GM19324 (cell line): ENCODE measurements around the gene CRIP1.

Experiments used
- ATAC-seq: cut with Tn5 transposase; IDR thresholded peaks from one replicate; pipeline ENCODE4 v1.9.1; 2021; ENCODE audit warnings: mild to moderate bottlenecking, moderate library complexity; ENCODE audit not compliant: unreplicated experiment, low FRiP score

The CRIP1 gene, protein sequence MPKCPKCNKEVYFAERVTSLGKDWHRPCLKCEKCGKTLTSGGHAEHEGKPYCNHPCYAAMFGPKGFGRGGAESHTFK

DNA sequence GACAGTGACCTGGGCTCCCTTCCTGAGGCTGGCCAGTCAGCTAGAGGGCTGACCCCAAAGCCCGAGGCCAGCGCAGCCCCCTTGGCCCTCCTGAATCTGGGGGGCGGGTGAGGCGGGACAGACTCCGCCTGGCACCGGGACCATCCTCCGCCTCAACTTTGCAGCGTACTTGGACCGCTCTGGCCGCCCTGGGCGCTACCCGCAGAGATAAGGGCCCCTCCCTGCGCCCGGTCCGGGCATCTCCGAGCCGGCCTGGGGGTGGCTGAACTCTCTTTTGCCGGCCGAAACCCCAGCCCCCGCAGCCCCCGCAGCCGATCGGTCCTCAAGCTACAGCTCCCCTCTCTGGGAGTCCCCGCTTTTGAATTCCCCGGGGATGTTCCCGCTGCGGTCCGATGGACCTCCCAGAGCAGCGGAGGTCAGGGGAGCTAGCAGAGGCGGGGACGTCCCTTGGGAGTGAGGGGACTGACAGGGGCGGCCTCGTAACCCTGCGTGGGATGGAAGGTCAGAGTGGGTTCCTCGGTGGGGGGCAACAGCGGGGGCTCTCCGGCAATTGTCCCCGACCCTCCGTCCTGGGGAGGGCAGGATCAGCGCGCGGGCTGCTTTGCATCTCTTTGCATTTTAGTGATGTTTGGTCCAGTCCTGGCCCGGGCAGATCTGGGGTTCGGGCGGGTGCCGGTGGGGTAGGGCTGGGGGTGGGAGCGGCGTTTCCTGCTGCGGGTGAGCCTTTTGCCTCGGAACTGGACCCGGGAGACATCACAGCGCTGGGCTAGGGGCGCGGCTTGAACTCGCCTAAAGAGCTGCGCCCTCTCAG lies at the start of gene CRIP1:
Gene CRIP1, plus strand, starts transcription at position 724 of the 811 bp plus-strand sequence. CDS start 374 bp downstream, outside the sequence.
- no peak for ATAC-seq

DNA sequence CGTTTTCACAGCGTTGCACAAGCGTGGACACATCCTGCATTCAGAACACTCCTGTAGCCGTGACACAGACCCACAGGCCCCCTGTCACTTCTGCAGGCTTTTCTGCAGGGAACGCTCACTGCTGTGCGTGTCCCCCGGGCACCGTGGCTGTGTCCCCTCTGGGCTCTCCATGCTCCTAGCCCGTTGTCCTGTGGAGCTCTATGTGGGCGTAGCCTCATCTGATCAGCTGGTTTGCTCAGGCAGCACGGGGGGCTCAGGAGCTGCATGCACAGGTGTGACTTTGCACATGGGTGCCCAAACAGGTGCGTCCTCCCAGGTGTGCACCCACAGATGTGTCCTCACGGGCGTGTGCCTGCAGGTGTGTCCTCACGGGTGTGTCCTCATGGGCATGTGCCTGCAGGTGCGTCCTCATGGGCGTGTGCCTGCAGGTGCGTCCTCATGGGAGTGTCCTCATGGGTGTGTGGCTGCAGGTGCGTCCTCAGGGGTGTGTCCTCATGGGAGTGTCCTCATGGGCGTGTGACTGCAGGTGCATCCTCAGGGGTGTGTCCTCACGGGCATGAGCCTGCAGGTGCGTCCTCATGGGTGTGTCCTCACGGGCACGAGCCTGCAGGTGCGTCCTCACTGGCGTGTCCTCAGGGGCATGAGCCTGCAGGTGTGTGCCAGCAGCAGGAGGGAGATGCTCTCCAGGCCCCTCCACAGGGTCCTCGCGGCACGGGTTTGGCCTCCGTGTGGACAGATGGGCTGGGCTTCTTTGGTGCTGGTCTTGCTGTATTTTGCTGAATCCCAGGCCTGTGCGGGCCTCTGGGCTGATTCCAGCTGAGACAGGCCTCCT lies 49.6 kb upstream of the CRIP1 start:
- ATAC-seq = no peak

DNA sequence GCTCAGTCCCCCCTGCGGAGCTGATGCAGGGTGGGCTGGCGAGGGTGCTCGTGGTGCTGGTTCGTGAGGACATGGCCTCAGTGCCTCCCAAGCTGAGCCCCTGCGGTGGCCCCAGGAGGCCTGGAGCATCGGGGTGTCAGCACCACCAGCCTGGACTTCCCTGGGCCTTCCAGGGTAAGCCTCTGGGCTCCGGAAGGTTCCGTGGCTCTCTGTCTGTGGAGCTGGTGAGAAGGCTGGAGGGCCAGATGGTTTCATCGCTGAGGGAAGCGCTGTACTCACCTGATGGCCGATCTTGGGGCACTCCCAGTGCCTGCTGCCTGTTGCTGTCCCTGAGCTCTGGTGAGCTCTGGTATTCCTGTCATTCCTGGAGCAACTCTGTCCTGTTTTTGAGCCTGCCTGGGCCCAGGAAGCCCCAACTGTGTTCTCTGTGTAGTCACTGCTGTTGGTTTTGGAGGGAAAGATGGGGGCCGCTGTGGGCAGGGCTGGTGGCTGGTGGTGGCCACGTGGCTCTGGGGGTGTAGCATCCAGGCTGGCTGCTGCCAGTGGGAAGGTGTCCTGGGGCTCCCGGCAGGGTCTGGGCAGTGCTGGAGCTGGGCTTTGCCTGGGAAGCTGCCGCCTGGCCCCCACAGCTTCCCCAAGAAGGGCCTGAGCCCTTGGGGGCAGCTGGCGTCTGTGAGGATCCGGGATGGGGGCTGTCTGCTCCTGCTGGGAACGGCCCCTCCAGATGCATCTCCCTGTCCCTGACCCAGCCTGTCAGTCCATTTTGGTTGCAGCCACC lies 48.8 kb upstream of the CRIP1 start:
- no peak for ATAC-seq

DNA sequence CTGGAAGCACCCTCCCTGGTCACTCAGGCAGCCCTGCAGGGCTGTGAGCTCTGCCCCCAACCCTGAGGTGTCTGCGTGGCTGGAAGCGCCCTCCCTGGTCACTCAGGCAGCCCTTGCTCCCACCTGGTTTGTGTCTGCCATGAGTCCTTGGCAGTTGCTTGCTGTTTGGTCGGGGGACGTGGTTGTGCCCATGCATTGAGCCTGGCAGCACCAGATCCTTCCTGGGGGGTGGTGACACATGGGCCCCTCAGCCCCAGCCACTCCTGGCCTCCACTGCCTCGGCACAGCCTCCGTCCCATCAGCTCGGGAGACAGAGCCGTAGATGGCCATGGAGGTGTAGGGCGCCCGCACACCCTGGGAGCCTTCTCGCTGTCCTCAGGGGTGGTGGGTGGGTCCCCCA lies 47.5 kb upstream of the CRIP1 start:
- no peak for ATAC-seq

DNA sequence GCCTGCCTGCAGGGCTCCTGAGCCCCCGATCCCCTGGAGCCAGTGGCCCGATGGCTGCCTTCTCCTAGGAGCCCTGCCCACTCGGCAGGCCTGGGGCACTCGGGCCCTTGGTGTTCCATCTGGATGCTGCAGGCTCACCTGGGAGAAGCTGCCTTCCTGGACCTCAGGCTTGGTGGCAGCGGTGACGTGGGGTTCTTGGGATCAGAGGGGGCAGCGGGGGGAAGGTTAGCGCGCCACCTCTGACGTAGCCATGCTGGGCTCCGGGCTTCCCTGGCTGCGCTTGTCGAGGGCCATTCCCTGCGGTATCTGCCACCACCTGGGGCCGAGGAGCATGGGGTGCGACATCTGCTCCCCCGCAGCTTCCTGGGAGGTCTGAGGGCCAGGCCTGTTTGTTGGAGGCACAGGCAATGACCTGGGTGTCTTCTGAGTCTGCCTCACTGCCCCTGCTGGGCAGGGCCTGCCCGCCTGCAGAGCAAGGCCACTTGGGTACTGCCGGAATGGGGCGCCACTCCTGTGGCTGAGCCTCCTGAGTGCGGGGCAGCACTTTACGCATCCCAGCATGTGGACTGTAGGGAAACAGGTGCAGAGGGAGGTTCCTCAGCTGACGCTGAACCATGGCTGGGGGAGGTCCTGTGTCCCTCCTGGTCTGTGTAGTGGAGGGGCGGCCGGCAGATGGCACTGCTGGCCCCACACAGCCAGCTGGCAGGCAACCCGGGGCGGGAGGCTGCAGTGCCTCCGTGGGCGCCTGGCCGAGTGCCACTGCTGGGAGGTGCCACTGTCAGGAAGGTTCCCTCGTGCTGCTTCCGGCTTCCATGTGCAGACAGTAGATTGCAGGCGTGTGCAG lies 46.8 kb upstream of the CRIP1 start:
- ATAC-seq = no peak

DNA sequence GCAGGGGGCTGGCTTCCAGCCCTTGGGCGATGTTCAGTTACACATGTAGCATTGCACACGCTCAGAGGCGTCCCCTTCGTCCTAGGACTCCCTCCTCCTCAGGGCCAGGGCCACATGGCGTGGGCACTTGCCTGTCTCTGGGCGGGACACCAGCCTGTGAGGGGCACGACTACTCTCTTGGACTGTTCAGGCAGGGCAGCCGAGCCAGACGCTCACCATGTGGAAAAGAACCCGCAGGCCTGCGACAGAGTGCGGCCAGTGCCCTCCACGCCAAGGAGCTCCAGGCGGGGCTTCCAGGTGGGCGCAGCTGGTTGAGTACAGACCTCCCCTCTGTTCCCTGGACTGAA lies 46.2 kb upstream of the CRIP1 start:
- no peak for ATAC-seq

DNA sequence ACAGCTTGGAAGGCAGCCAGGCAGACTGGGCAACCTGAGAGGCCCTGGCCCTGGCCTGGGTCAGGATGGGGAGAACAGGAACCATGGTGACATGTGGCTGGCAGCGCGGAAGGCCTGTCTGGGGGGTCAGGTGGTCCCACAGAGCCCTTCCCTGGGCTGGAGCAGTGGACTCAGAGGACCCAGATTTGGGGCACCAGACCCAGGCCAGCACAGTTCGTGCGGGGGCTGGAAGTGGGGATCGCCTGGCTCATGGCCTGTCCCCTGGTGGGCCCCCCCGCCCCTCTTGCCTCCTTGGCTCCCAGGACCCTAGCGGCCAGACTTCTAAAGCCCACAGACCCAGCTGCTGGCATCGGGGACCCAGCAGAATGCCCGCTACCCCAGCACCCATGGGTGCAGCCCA lies 45.7 kb upstream of the CRIP1 start:
- no peak for ATAC-seq

DNA sequence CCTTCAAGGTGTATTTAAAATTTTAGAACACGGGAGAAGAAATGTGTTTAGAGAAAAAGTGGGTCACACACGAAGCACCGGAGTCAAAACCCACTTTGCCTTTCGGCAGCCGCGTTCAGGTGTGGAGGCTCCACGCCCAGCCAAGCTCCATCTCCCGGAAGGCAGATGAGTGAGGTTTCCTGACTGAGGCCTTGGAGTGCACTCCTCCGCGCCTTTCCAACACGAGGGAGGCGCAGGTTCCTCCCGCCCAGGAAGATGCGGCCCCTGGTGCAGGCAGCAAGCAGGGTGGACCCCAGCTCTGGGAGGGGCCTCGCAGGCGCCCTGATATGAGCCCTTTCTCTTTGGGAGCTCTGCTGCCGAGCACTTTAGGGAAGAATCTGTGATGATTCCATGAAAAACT lies 44.6 kb upstream of the CRIP1 start:
- no peak for ATAC-seq

DNA sequence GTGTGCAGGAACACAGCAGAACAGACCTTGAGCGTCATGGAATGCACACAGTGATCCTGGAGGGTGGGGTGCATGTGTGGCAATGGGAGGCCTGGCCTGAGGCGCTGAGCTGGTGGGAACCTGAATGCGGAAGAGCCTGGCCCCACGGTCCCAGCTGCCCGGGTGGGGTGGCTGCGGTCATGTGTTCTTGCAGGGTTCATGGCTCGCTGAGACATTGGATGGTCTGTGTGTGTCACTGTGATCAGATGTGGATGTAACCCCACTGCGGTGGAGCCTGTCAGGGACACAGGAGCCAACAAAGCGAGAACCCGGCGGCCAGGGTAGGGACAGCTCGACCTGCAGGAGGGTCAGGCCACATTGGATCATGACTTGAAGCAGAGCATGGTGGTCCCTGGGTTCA lies 43.9 kb upstream of the CRIP1 start:
- ATAC-seq = no peak

DNA sequence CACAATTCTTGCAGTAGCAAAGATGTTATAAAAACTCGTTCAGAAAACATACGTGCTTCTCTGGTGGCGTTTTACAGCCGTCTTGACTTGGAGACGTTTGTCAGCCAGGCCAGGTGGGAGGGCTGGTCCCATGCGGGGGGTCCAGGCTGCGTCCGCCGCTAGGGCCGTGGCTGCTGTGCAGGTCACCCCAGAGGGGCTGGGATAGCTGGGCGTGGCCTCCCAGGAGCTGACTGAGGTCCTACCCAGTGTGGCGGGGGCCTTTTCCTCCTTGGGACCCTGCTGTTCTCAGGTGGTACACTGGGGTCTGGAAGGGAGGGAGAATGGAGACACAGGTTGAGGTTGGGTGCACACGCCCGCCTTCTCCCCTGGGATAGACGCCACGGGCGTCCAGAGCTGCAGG lies 41.8 kb upstream of the CRIP1 start:
- no peak for ATAC-seq

DNA sequence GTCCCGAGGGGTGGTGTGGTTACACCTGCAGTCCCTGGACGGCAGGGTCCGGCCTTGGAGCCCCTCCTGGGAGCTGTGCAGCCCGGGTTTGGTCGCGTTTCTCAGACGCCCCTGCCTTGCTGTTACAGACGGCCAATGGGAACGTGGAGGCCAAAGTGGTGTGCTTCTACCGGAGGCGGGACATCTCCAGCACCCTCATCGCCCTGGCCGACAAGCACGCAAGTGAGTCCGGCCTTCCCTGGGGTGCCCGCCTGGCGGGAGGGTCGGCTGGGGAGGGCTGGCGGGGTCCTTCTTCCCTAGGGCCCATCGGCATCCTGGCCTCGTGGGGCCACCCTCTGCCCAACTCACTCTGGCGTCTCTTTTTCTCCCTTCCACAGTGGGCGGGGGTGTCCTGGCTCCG lies 41.4 kb upstream of the CRIP1 start:
- ATAC-seq = no peak

DNA sequence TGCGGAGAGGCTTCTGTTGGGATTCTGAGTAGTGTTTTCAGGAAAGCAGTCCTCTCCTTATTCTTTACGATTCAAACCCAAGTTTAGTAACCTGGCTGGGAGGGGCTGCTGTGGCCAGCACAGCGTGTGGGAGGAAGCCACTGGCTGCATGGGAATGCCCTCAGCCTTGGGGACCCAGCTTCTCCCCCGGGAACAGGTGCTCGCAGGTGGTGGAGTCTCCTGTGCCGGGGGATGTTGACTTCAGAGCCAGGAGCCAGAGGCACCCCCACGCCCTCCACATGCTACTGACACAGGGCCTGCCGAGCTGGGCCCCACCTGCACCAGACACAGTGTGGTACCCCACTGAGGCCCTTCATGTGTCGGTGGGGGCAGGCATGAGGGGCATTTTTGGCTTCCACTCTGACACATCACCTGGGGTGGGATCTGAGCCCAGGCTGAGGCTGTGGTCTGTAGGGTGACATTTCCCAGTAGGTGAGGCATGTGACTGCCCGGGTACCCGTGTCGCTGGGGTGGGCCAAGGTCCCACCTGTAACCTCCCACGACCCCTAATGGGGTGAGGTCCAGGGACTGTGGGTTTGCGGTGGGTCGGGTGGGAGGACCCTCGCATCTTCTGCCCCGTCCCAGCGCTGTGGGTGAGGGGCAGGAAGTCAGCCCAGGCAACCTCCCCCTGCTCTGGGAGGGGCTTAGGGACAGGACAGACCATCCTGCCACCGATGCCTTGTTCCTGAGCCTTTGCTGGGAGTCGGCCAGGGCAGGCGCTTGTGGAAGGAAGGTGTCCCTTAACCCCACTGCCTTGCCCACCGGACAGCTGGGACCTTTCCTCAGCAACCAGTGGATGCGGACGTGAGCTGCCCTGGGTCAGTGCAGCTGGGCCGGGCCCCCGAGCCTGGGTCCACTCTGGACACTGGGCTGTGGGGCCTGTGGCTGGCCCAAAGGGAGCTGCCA lies 40.5 kb upstream of the CRIP1 start:
- no peak for ATAC-seq

DNA sequence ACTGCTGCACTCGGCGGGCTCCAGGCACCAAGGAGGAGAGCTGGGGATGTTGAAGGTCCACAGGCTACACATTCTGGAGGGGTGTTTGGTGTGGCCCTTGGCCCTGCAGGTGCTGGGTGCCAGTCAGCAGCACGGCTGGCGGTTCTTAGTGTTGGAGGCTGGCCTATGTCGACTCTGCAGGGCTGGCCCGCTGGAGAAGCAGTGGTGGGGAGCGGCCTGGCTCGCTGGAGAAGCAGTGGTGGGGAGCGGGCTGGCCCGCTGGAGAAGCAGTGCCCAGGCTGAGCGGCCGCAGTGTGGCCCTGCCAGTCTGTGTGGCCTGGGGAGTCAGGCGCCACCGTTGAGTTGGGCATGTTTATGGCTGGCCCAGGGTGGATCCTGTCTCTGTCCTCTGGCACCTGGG lies 39.7 kb upstream of the CRIP1 start:
- no peak for ATAC-seq

DNA sequence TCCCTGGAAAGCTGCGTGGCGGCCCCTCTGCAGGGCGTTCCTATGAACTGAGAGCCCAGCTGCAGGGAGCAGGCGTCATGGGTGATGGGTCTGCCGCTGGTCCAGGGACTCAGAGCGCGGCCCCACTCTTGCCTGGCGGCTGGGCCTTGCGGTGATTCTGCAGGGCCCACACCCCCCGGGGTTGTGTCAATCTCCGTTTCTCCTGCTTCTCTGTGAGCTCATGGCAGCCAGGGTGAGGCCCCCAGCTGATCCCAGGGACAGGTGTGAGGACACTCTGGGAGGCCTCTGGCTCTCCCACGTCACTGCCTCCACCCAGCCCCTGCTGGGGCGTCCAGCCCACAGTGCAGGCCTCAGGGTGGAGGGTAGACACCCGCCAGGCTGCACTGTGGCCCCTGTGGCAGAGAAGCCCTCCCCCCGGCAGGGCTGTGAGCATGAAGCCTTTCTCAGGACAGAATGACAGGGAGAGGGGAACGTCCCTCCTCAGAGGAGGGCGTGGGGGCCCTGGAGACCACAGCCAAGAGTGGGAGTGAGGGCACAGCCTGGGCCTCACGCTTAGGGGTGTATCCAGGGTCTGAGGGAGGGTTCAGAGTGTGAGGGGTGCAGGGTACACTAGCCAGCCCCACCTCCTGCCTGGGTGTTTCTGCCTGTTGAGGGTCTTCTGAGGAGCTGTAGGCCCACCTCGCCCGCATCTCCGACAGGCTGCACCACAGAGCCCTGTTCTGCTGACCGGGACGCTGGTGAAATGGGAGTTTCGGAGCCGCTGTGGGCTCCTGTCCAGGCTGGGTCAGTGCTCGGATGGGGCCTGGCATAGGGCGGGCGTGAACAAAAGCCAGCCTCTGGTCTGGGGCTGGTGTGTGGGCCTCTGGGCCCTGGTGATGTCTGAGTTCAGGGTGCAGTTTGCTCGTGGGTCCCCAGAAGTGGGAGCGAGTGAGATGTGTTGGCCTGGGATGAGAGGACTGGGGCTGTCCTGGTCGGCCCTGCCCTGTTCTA lies 38.7 kb upstream of the CRIP1 start:
- no peak for ATAC-seq

DNA sequence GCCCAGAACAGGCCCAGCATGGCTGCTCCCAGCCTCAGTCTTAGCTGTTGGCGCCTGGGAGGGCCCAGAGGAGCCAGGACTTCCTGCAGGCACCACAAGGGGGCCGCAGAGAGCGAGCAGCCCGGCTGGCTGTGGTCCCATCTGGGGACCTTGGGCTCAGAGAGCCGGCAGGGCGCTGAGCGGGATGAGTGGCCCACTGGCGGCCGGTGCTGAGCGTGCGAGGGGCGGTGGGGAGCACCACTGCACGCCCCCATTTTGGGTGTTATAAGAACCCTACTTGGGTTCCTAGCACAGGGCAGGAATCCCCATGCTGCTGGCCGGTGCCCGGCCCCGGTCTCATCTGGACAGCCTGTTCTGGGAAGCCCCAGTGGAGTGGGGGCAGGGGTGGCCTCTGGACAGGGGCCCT lies 38.0 kb upstream of the CRIP1 start:
- ATAC-seq = no peak

DNA sequence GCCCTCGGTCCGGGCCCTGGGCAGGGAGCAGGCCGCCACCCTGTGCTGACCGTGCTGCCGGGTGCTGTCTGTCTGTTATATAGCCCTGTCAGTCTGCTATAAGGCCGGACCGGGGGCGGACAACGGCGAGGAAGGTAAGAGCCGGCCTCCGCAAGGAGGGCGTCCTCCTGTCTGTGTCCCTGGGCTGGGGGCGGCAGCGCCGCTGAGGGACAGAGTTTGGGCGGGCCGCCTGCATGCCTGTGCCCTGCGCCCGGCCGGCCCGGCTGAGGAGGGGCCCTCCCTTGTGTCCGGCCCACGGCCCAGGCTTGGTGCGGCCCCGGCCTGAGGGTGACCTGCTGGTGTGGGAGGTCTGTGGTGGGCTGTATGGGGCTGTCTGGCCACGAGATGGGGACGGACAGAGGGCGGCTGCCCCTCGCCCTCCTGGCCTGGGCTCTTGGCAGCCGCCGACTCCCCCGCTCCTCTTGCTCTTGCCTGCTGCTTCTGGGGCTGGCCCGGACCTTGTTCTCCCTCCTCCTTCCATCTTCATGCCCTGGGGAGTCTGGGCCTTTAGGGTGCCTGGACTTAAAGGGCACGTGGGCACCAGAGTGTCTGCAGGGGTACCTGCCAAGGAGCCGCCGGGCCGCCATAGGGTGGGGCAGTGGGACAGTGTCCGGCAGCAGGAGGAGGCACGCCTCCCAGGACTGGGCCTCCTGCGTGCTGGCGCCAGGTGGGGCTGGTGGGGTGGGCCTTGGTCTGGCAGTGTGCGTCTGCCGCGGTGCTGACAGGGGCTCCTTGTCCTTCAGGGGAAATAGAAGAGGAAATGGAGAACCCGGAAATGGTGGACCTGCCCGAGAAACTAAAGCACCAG lies 37.2 kb upstream of the CRIP1 start:
- no peak for ATAC-seq

DNA sequence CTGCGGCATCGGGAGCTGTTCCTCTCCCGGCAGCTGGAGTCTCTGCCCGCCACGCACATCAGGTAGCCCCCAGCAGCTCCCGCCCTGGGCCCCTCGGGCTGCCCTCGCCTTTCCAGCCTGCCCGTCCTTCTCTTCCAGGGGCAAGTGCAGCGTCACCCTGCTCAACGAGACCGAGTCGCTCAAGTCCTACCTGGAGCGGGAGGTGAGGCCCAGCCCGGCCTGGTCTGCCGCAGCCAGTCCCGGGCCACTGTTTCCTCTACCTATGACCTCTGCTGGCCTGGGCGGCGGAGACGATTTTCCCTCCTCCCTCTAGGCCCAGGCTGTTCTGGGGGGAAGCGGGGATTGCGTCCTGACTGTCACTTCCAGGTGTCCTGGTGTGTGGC lies 36.6 kb upstream of the CRIP1 start:
- no peak for ATAC-seq
